ENCODE measurements around the gene CNBD2. TPM values are rescaled to one million over a fixed set of nuclear protein-coding genes. Genes with fewer than 3 reads are reported as not detected.
A peak's percentile ranks its signal among the peaks of the same experiment; 100 is the strongest.
"Not testable (repeated sequence)": the region's sequence is repeated elsewhere in the genome, so short reads cannot be mapped to it uniquely, and the experiment has no call there.

Gene CNBD2
- total RNA-seq, 1 donor from 2014 or later = 3.5 TPM

- no peak for TF ChIP-seq CTCF (IDR thresholded peaks at IDR 0.05; ENCODE audit: unreplicated experiment)
- Mint-ChIP-seq H3K27ac (no peak overlapping the region), H3K36me3 (peaks cover 32% of the 10 kb centered on the region), H3K9me3 (peaks cover 6% of the 10 kb centered on the region), H3K27me3 (ENCODE audit: low read depth) (no peaks in the 10 kb centered on the region), H3K4me3 (no peak overlapping the region), H3K4me1 (peaks cover 24% of the 10 kb centered on the region)
- DNase-seq (ENCODE audit: low spot score in 2 of 2, unreplicated experiment in 2 of 2) = no peak
Measured at GRCh38 chr20:36043441-36043840, 75.1 kb downstream of the CNBD2 start.

GRCh38 chr20:36043892-36044515 is 75.6 kb downstream of the CNBD2 start:
- TF ChIP-seq CTCF (IDR thresholded peaks at IDR 0.05; ENCODE audit: unreplicated experiment) = no peak
- DNase-seq (ENCODE audit: low spot score in 2 of 2, unreplicated experiment in 2 of 2) = no peak
- Mint-ChIP-seq H3K27me3 (ENCODE audit: low read depth) (no peaks in the 10 kb centered on the region), H3K36me3 (peaks cover 36% of the 10 kb centered on the region), H3K27ac (no peak overlapping the region), H3K9me3 (peaks cover 6% of the 10 kb centered on the region), H3K4me1 (peaks cover 30% of the 10 kb centered on the region), H3K4me3 (no peak overlapping the region)

GRCh38 chr20:36045373-36045714 is 77.0 kb downstream of the CNBD2 start:
- Mint-ChIP-seq H3K4me3 (no peak overlapping the region), H3K9me3 (peaks cover 4% of the 10 kb centered on the region), H3K36me3 (peaks cover 34% of the 10 kb centered on the region), H3K27me3 (ENCODE audit: low read depth) (no peaks in the 10 kb centered on the region), H3K4me1 (peaks cover 30% of the 10 kb centered on the region), H3K27ac (peak overlapping the region; percentile 22)
- TF ChIP-seq CTCF (IDR thresholded peaks at IDR 0.05; ENCODE audit: unreplicated experiment) = no peak
- DNase-seq (ENCODE audit: low spot score in 2 of 2, unreplicated experiment in 2 of 2) = no peak

GRCh38 chr20:36046073-36046798 is 77.8 kb downstream of the CNBD2 start:
- peaks cover 30% of the 10 kb centered on the region for H3K36me3 Mint-ChIP-seq
- peaks cover 33% of the 10 kb centered on the region for H3K4me1 Mint-ChIP-seq
- DNase-seq (ENCODE audit: low spot score in 2 of 2, unreplicated experiment in 2 of 2); H3K4me3 Mint-ChIP-seq; H3K27me3 Mint-ChIP-seq (ENCODE audit: low read depth); H3K9me3 Mint-ChIP-seq: not testable (repeated sequence)
- H3K27ac Mint-ChIP-seq = peak overlapping the region; percentile 40

GRCh38 chr20:36049408-36049807 is 81.0 kb downstream of the CNBD2 start:
- Mint-ChIP-seq H3K36me3 (peaks cover 16% of the 10 kb centered on the region), H3K4me3 (peak overlapping the region; percentile 90), H3K4me1 (peaks cover 42% of the 10 kb centered on the region), H3K27ac (peak overlapping the region; percentile 93)
- not testable (repeated sequence) for DNase-seq (ENCODE audit: low spot score in 2 of 2, unreplicated experiment in 2 of 2); H3K9me3 Mint-ChIP-seq; H3K27me3 Mint-ChIP-seq (ENCODE audit: low read depth)

GRCh38 chr20:36050436-36051317 is 82.3 kb downstream of the CNBD2 start:
- Mint-ChIP-seq H3K4me1 (peaks cover 39% of the 10 kb centered on the region), H3K27me3 (ENCODE audit: low read depth) (peaks cover 1% of the 10 kb centered on the region), H3K36me3 (peaks cover 11% of the 10 kb centered on the region), H3K27ac (peak overlapping the region; percentile 93), H3K9me3 (no peaks in the 10 kb centered on the region), H3K4me3 (peak overlapping the region; percentile 90)
- DNase-seq (ENCODE audit: low spot score in 2 of 2, unreplicated experiment in 2 of 2) = peak; percentile 80 to 87
- no peak for TF ChIP-seq CTCF (IDR thresholded peaks at IDR 0.05; ENCODE audit: unreplicated experiment)
